Heart right ventricle (tissue), 16 donors: ENCODE results near the gene ERMAP. TPM values are rescaled to one million over a fixed set of nuclear protein-coding genes. Genes with fewer than 3 reads are reported as not detected.
A peak's percentile ranks its signal among the peaks of the same experiment; 100 is the strongest.

Experiments used
- ATAC-seq, 8 donors: fragments of 200-7000 bp; cut with Tn5 transposase; one replicate each; pipeline ENCODE4 v1.9.1; 2020; ENCODE audit warnings: mild to moderate bottlenecking in 8 of 8, moderate library complexity in 8 of 8, moderate number of reproducible peaks in 1 of 8
- DNase-seq, 2 donors: peaks; one replicate each; pipeline ENCODE4 v3.0.0-alpha.2; 2020
- H3K27ac ChIP-seq, 10 donors: fragments of 200-600 bp; sonication (generic) in 2 of 10; one replicate each; pipeline versions ENCODE4 v1.5.0 to v1.8.0; 2020 to 2022; ENCODE audit warnings: mild to moderate bottlenecking in 3 of 10
- H3K27me3 ChIP-seq, 7 donors: fragments of 200-600 bp; one replicate each; pipeline ENCODE4 v1.8.0; 2021 to 2022; ENCODE audit warnings: mild to moderate bottlenecking in 2 of 7
- H3K36me3 ChIP-seq, 9 donors: fragments of 200-600 bp; sonication (generic) in 1 of 9; one replicate each; pipeline versions ENCODE4 v1.5.0 to v1.8.0; 2020 to 2022; ENCODE audit warnings: mild to moderate bottlenecking in 2 of 9
- H3K4me1 ChIP-seq, 9 donors: fragments of 200-600 bp; sonication (generic) in 1 of 9; one replicate each; pipeline versions ENCODE4 v1.5.0 to v1.8.0; 2020 to 2022; ENCODE audit warnings: mild to moderate bottlenecking in 4 of 9
- H3K4me3 ChIP-seq, 10 donors: fragments of 200-600 bp; sonication (generic) in 2 of 10; one replicate each; pipeline versions ENCODE4 v1.5.0 to v1.8.0; 2020 to 2022; ENCODE audit warnings: mild to moderate bottlenecking in 7 of 10, moderate library complexity in 2 of 10
- H3K9me3 ChIP-seq, 11 donors: fragments of 200-600 bp in 10 of 11; sonication (generic) in 2 of 11; one replicate each; pipeline versions ENCODE4 v1.5.0 to v1.8.0; 2013 to 2022; ENCODE audit warnings: mild to moderate bottlenecking in 2 of 11, control low read depth in 1 of 11, moderate library complexity in 1 of 11
- CTCF ChIP-seq, 9 donors: fragments of 200-600 bp; sonication (generic) in 2 of 9; IDR thresholded peaks; one replicate each; pipeline versions ENCODE4 v1.5.0 to v1.8.0; 2021 to 2022; ENCODE audit warnings: antibody characterized with exemption in 9 of 9, mild to moderate bottlenecking in 5 of 9, moderate library complexity in 1 of 9
- WGBS, 2 donors: extraction: QIAGEN DNeasy Blood & Tissue Kit; methylation state at CpG; one replicate each; pipeline ENCODE4 v1.1.7; 2013; ENCODE audit warnings: inconsistent platforms in 1 of 2; 5-methylcytosine and 5-hydroxymethylcytosine counted together
- intact Hi-C, 10 donors: fragments of 100-400 bp; cut with DNase I; formaldehyde crosslinking; loops; one replicate each; pipeline versions ENCODE4 v1.11.1 to v1.14.2; 2022
- polyA plus RNA-seq, 2 donors: library from polyadenylated mRNA; stranded (reverse); fragments of 200-250 nt; gene quantifications; one replicate each; pipeline ENCODE4 v1.2.3, GENCODE V29; 2013
- total RNA-seq, 10 donors: library from RNA; stranded (reverse); fragmentation: NEBNext Ultra II Directional in 3 of 10; extraction: Animal tissue kit (Norgen Biotek cat#: 25700) in 3 of 10; gene quantifications; one replicate each; pipeline versions ENCODE4 v1.2.1 to v1.2.4, GENCODE V29; 2021 to 2023
- donor health status: Arrhythmogenic right ventricular cardiomyopathy.
- donor health status: ischemic (EF 13 %, LVEDD 7.1; RV severe dilation, severe dysfunction).
- donor health status: healthy with polysubstance abuse.
- donor health status: DM: no; HTN: yes; CAD: no.
- donor health status: DM: no; HTN: no; CAD: no.
- donor health status: ischemic (EF 25% LVEDD 6.9; RV normal size, moderate dysfunction).
- donor health status: ischemic (EF 25% LVEDD 5.7; RV mildly dilated, moderate dysfunction).
- donor health status: healthy.
- donor health status: DM: yes; HTN: yes; CAD: no.
- donor health status: Ischemic cardiomyopathy.
- donor health status: ischemic (EF 35%, LVEDD 5.7; RV mildly dilated, moderate dysfunction).
- donor health status: nonischemic (EF 11% LVEDD 7.7; RV severe dilation, severe dysfunction).
- donor health status: DM: yes; HTN: yes; CAD: no.
- donor health status: PGD.
- donor health status: ischemic (EF 29% LVEDD 5.4; RV normal size, mild dysfunction).
- donor health status: nonischemic (EF 23%, LVEDD 6.1; RV moderate dilation, normal function).

ERMAP gene
- total and polyA plus RNA-seq, 12 donors = 1.4 to 6.1 (median 5.0) TPM

DNA sequence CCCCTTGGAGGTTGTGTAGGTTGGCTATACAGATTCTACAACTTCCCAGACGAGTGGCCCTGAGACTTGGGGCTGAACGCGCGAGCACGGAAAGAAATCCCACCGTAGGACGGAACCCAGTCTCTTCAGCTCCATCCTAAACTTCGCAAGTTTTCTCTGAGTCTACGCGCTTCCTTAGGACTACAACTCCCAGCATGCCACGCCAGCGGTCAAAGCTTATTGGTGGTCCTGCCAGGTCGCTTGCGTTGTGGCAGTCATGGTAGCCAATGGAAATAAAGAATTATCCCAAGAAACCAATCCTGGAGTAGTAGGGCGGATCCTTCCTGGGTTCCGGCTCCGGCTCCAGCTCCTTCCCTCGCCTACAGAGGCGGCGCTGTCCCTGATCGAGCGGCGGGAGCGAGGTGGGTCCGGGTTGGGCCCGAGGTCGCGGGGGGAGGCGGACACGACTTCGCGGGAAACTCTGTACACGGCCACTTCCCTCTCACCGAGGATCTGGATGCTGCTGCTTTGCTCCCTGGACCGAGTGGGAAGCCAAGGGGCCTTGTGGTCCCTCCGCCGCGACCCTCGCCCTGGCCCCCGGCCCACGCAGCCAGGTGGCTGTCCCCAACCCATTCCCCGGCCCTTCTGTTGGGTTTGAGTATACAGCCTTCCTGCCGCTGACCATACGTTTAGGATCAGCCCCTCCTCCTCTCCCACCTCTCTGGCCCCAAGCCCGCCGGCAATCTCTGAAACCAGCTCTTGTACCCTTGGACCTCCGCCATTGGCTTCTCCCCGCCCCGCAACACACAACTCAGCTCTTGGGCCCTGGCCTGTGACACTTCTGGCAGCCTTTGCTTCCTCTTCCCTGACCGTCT is 29.6 kb downstream of the ERMAP start, which contains the start of gene ZNF691:
TSS of gene ZNF691 (plus strand) at position 357 of the 854 bp plus-strand sequence. CDS start 3,046 bp downstream, outside the sequence.
- Histone ChIP-seq H3K27me3 (no peaks in the 10 kb centered on the region), H3K36me3 (peaks cover 0 to 50% (median 13%) of the 10 kb centered on the region in 9 donors), H3K9me3 (peaks cover 0 to 7% (median 0%) of the 10 kb centered on the region in 11 donors), H3K4me3 (peak within 1 kb of the TSS; percentile 65 to 97 (median 87)), H3K4me1 (peaks cover 5 to 29% (median 19%) of the 10 kb centered on the region in 9 donors), H3K27ac (peak within 1 kb of the TSS; percentile 8 to 97 (median 92))
- intact Hi-C loops = loop anchor here in 2 of 10 donors (1.0 to 2.0 kb wide), 3 partner anchors 30 to 80 kb away; partner anchors contain the start of genes C1orf50 (in 2 of the 2), P3H1 (in 2 of the 2), ERMAP (in 1 of the 2) and SVBP (in 1 of the 2)
- 1% methylated on average over 50 of the region's 50 CpGs for WGBS, 2 donors
- peak in 8 of 9 donors; percentile 37 to 76 (median 48) for TF ChIP-seq CTCF (IDR thresholded peaks at IDR 0.05)
- DNase-seq (peak; percentile 88 to 97), ATAC-seq (peak; percentile 97 to 99 (median 99))

- Histone ChIP-seq H3K4me3 (peak overlapping the region; percentile 65 to 97 (median 87)), H3K36me3 (peaks cover 0 to 51% (median 20%) of the 10 kb centered on the region in 9 donors), H3K27me3 (no peaks in the 10 kb centered on the region), H3K9me3 (peaks cover 0 to 12% (median 0%) of the 10 kb centered on the region in 11 donors), H3K27ac (peak overlapping the region in 9 of 10 donors; percentile 87 to 97 (median 92)), H3K4me1 (peaks cover 5 to 29% (median 19%) of the 10 kb centered on the region in 9 donors)
- WGBS, 2 donors = 7 to 12% methylated on average over 6 of the region's 6 CpGs
- ATAC-seq = peak in 2 of 8 donors; percentile 4 to 23
- TF ChIP-seq CTCF (IDR thresholded peaks at IDR 0.05) = no peak
- intact Hi-C loops = loop anchor here in 2 of 10 donors (2.0 kb wide), 2 partner anchors 30 to 80 kb away; partner anchors contain the start of genes C1orf50 (in 1 of the 2), ERMAP (in 1 of the 2), P3H1 (in 1 of the 2) and SVBP (in 1 of the 2)
- no peak for DNase-seq
Observed at GRCh38 chr1:42847111-42847595, 30.2 kb downstream of the ERMAP start.

- Histone ChIP-seq H3K4me1 (peaks cover 5 to 29% (median 19%) of the 10 kb centered on the region in 9 donors), H3K9me3 (peaks cover 0 to 12% (median 0%) of the 10 kb centered on the region in 11 donors), H3K36me3 (peaks cover 0 to 45% (median 20%) of the 10 kb centered on the region in 9 donors), H3K4me3 (peak overlapping the region in 3 of 10 donors; percentile 70 to 96 (median 73)), H3K27ac (peak overlapping the region in 1 of 10 donors; percentile 94), H3K27me3 (no peaks in the 10 kb centered on the region)
- no peak for TF ChIP-seq CTCF (IDR thresholded peaks at IDR 0.05)
- intact Hi-C loops = loop anchor here in 2 of 10 donors (2.0 kb wide), 2 partner anchors 31 to 81 kb away; partner anchors contain the start of genes C1orf50 (in 1 of the 2), ERMAP (in 1 of the 2), P3H1 (in 1 of the 2) and SVBP (in 1 of the 2)
- DNase-seq = no peak
- WGBS, 2 donors = 74 to 83% methylated on average over 6 of the region's 6 CpGs
- no peak for ATAC-seq
Observed at GRCh38 chr1:42847721-42848460, 31.0 kb downstream of the ERMAP start.
